ENCODE data around the gene SIGLEC1. TPM values are rescaled to one million over a fixed set of nuclear protein-coding genes. Genes with fewer than 3 reads are reported as not detected.

The SIGLEC1 gene
- total and polyA plus RNA-seq, 2 donors (not counting 1 experiment from before 2014, with no cell fraction given) = 0.06 to 0.15 TPM

DNA sequence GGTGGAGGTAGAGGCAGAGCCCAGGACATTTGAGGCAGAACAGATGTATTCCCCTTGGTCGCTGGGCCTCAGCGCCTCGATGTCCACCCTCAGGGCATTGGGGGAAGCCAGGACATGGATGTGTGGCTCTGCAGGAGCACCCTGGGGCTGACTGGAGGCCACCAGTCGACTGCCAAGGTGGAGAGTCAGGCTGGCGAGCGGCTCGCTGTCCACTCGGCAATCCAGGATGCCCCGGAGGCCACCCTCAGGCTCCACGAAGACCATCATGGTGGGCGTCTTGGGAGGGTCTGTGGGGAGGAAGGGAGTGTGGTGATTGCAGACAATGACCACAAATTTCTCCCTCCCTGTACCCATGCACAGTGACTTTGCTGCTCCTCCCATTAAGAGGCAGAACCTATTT, 22.4 kb downstream of the SIGLEC1 start:
- TF ChIP-seq, protein P1, sequence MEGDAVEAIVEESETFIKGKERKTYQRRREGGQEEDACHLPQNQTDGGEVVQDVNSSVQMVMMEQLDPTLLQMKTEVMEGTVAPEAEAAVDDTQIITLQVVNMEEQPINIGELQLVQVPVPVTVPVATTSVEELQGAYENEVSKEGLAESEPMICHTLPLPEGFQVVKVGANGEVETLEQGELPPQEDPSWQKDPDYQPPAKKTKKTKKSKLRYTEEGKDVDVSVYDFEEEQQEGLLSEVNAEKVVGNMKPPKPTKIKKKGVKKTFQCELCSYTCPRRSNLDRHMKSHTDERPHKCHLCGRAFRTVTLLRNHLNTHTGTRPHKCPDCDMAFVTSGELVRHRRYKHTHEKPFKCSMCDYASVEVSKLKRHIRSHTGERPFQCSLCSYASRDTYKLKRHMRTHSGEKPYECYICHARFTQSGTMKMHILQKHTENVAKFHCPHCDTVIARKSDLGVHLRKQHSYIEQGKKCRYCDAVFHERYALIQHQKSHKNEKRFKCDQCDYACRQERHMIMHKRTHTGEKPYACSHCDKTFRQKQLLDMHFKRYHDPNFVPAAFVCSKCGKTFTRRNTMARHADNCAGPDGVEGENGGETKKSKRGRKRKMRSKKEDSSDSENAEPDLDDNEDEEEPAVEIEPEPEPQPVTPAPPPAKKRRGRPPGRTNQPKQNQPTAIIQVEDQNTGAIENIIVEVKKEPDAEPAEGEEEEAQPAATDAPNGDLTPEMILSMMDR (IDR thresholded peaks at IDR 0.05) = no peak
- no peak for TF ChIP-seq EZH2 (IDR thresholded peaks at IDR 0.05; ENCODE audit: borderline replicate concordance, insufficient read depth, low read depth, low read length, poor library complexity, severe bottlenecking)
- ATAC-seq (ENCODE audit: low read depth) (no peak), DNase-seq (no peak)
- no peaks in the 10 kb centered on the region for H3K36me3 ChIP-seq (replicated peaks in 1 of 2; ENCODE audit: control extremely low read depth in 1 of 2, control insufficient read depth in 1 of 2, extremely low read depth in 1 of 2, insufficient read depth in 2 of 2, low read length in 1 of 2)
- no peak overlapping the region for H2AFZ ChIP-seq (ENCODE audit: insufficient read depth, low read depth, low read length, poor library complexity, severe bottlenecking)
- no peaks in the 10 kb centered on the region for H4K20me1 ChIP-seq (ENCODE audit: control insufficient read depth, insufficient read depth, low read length, poor library complexity, severe bottlenecking)
- peaks cover 0 to 6% (median 0%) of the 10 kb centered on the region in 3 donors for H3K9me3 ChIP-seq (ENCODE audit: control extremely low read depth in 1 of 3, control insufficient read depth in 2 of 3, insufficient read depth in 1 of 3, low read length in 2 of 3)
- H3K27ac ChIP-seq (ENCODE audit: low read length in 2 of 2) = no peak overlapping the region
- no peaks in the 10 kb centered on the region for H3K4me1 ChIP-seq (ENCODE audit: control insufficient read depth in 2 of 2, insufficient read depth in 2 of 2, low read length in 2 of 2)
- no peak overlapping the region for H3K4me3 Mint-ChIP-seq
- H3K27me3 Mint-ChIP-seq = peaks cover 12% of the 10 kb centered on the region
- 90% methylated on average over 5 of the region's 11 CpGs for WGBS (ENCODE audit: insufficient coverage)
- H3K27me3 ChIP-seq (replicated peaks in 1 of 4; ENCODE audit: control extremely low read depth in 1 of 4, control insufficient read depth in 3 of 4, insufficient read depth in 4 of 4, low read length in 3 of 4) = peaks cover 0 to 8% (median 0%) of the 10 kb centered on the region in 4 experiments
- no peak overlapping the region for H3K9ac ChIP-seq (ENCODE audit: low read length)
- no peaks in the 10 kb centered on the region for H3K4me1 Mint-ChIP-seq
- H3K4me2 ChIP-seq (replicated peaks; ENCODE audit: low read depth, low read length, poor library complexity, severe bottlenecking) = no peak overlapping the region
- intact Hi-C loops (cut with micrococcal nuclease) = no loop called here
- no peaks in the 10 kb centered on the region for H3K9me3 Mint-ChIP-seq (ENCODE audit: insufficient read depth)
- H3K27ac Mint-ChIP-seq = no peak overlapping the region
- CTCF ChIA-PET = interaction anchor here (0.6 kb wide), 1 partner anchor 27 kb away, joined by 3 read pairs; no protein-coding TSS in a partner anchor
- no peaks in the 10 kb centered on the region for H3K79me2 ChIP-seq (ENCODE audit: control insufficient read depth, insufficient read depth, low read length)
- POLR2A ChIA-PET = no interaction called here
- no peak overlapping the region for H3K4me3 ChIP-seq (ENCODE audit: control extremely low read depth in 1 of 5, extremely low read depth in 1 of 5, insufficient read depth in 1 of 5, low read depth in 2 of 5, low read length in 4 of 5)

DNA sequence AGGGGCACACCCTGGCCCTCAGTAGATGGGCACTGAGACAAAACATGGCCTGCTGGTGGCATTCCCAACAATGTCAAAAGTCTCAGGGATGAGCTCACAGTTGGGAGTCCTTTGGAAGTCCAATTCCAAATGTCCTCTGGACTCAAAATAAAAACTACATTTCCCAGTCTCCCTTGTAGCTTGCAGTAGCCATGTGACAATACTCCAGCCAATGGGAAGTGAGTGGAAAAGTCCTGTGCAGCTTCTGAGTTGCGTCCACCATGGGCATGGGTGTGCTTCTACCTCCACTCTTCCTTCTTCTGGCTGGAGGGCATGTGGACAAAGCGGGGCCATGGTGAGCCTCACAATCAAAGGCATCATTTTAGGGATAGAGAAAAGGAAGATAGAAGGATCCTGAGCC, 24.7 kb downstream of the SIGLEC1 start:
- Histone ChIP-seq H3K4me3 (ENCODE audit: control extremely low read depth in 1 of 5, extremely low read depth in 1 of 5, insufficient read depth in 1 of 5, low read depth in 2 of 5, low read length in 4 of 5) (no peak overlapping the region), H4K20me1 (ENCODE audit: control insufficient read depth, insufficient read depth, low read length, poor library complexity, severe bottlenecking) (no peaks in the 10 kb centered on the region), H2AFZ (ENCODE audit: insufficient read depth, low read depth, low read length, poor library complexity, severe bottlenecking) (no peak overlapping the region), H3K27me3 (replicated peaks in 1 of 4; ENCODE audit: control extremely low read depth in 1 of 4, control insufficient read depth in 3 of 4, insufficient read depth in 4 of 4, low read length in 3 of 4) (peaks cover 0 to 8% (median 0%) of the 10 kb centered on the region in 4 experiments), H3K9me3 (ENCODE audit: control extremely low read depth in 1 of 3, control insufficient read depth in 2 of 3, insufficient read depth in 1 of 3, low read length in 2 of 3) (peaks cover 0 to 6% (median 0%) of the 10 kb centered on the region in 3 donors), H3K4me1 (ENCODE audit: control insufficient read depth in 2 of 2, insufficient read depth in 2 of 2, low read length in 2 of 2) (no peaks in the 10 kb centered on the region), H3K36me3 (replicated peaks in 1 of 2; ENCODE audit: control extremely low read depth in 1 of 2, control insufficient read depth in 1 of 2, extremely low read depth in 1 of 2, insufficient read depth in 2 of 2, low read length in 1 of 2) (no peaks in the 10 kb centered on the region), H3K79me2 (ENCODE audit: control insufficient read depth, insufficient read depth, low read length) (no peaks in the 10 kb centered on the region), H3K27ac (ENCODE audit: low read length in 2 of 2) (no peak overlapping the region), H3K9ac (ENCODE audit: low read length) (no peak overlapping the region), H3K4me2 (replicated peaks; ENCODE audit: low read depth, low read length, poor library complexity, severe bottlenecking) (no peak overlapping the region)
- CTCF ChIA-PET = interaction anchor here (1.3 kb wide), 1 partner anchor 23 kb away, joined by 4 read pairs; no protein-coding TSS in a partner anchor
- DNase-seq (no peak), ATAC-seq (ENCODE audit: low read depth) (no peak)
- H3K27ac Mint-ChIP-seq = no peak overlapping the region
- H3K9me3 Mint-ChIP-seq (ENCODE audit: insufficient read depth) = no peaks in the 10 kb centered on the region
- no peak overlapping the region for H3K4me3 Mint-ChIP-seq
- POLR2A ChIA-PET = no interaction called here
- H3K27me3 Mint-ChIP-seq = peaks cover 26% of the 10 kb centered on the region
- intact Hi-C loops (cut with micrococcal nuclease) = no loop called here
- no CpG with 5 or more reads among the region's 2 CpGs for WGBS (ENCODE audit: insufficient coverage)
- no peaks in the 10 kb centered on the region for H3K4me1 Mint-ChIP-seq
- no peak for TF ChIP-seq EZH2 (IDR thresholded peaks at IDR 0.05; ENCODE audit: borderline replicate concordance, insufficient read depth, low read depth, low read length, poor library complexity, severe bottlenecking)
- TF ChIP-seq, protein P1 (IDR thresholded peaks at IDR 0.05) = no peak

All from B cell (primary cell).